GM12875 (cell line): ENCODE data around the gene CCR1.
"Not testable (repeated sequence)": the region's sequence is repeated elsewhere in the genome, so short reads cannot be mapped to it uniquely, and the experiment has no call there.

Source experiments
- H3K4me3 ChIP-seq: one replicate; pipeline ENCODE4 v1.5.1; 2011; ENCODE audit warnings: low read depth, low read length, control low read depth
- TF ChIP-seq, protein P1 (sequence below): IDR thresholded peaks from 2 replicates; pipeline ENCODE4 v1.5.1; 2011; ENCODE audit warnings: low read depth, mild to moderate bottlenecking, control low read depth, inconsistent platforms, low read length, moderate library complexity, borderline replicate concordance; ENCODE audit not compliant: insufficient read depth

Gene CCR1

DNA sequence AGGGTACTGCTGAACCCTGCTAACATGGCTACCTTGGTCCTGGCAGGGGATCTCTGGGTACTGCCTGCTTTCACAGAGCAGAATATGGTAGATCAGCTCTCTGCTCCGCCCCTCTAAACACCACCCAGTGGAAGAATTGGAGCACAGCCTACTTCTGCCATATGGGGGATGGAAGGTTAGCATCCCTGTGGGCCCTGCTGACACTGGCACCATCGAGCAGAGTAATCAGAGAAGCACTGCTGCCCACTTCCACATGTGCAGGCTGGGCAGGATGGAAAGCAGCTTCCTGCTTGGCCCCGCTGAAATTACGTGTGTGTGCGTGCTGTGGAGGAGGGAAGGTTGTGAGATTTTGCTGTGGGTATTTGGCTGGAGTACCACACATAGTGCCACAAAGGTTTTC is 24.8 kb downstream of the CCR1 start:
- TF ChIP-seq, protein P1, sequence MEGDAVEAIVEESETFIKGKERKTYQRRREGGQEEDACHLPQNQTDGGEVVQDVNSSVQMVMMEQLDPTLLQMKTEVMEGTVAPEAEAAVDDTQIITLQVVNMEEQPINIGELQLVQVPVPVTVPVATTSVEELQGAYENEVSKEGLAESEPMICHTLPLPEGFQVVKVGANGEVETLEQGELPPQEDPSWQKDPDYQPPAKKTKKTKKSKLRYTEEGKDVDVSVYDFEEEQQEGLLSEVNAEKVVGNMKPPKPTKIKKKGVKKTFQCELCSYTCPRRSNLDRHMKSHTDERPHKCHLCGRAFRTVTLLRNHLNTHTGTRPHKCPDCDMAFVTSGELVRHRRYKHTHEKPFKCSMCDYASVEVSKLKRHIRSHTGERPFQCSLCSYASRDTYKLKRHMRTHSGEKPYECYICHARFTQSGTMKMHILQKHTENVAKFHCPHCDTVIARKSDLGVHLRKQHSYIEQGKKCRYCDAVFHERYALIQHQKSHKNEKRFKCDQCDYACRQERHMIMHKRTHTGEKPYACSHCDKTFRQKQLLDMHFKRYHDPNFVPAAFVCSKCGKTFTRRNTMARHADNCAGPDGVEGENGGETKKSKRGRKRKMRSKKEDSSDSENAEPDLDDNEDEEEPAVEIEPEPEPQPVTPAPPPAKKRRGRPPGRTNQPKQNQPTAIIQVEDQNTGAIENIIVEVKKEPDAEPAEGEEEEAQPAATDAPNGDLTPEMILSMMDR = no peak
- H3K4me3 ChIP-seq = no peak overlapping the region

DNA sequence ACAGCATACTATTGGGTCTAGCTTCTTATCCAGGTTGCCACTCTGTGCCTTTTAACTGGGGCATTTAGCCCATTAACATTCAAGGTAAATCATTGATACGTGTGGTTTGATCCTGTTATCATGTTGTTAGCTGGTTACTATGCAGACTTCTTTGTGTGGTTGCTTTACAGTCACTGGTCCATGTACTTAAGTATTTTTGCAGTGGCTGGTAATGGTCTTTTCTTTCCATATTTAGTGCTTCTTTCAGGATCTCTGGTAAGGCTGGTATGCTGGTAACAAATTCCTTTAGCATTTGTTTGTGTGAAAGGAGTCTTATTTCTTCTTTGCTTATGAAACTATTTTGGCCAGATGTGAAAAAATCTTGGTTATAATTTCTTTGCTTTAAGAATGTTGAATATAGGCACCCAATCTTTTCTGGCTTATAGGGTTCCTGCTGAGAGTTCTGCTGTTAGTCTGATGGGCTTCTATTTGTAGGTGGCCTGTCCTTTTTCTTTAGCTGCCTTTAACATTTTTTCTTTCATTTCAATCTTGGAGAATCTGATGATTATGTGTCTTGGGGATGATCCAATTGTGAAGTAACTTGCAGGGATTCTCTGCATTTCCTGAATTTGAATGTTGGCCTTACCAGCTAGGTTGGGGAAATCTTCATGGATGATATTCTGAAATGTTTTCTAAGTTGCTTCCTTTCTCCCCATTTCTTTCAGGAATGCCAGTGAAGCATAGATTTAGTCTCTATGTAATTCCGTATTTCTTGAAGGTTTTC is 39.3 kb downstream of the CCR1 start:
- TF ChIP-seq, protein P1 = no peak
- H3K4me3 ChIP-seq = no peak overlapping the region

DNA sequence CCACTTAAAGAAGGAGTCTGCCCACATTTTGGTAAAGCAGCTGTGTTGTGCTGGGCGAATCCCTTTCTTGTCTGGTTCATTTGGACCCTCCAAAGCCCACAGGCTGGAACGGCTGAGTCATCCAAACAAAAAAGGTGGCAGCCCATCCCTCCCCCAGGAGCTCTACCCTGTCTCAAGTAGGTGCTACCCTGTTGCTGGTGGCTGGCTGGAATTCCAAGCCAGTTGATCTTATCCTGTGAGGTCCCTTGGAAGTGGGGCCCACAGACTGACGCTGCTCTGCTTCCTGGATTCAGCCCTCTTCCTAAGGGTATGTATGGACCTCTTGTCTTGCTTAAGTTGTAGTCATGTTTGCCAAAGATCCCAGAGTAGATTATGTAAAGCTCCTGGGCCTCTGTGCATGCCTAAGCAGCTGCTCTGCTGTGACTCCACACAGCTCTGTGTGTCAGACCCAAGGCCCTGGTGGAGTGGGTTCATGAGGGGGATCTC is 44.5 kb downstream of the CCR1 start:
- TF ChIP-seq, protein P1 = no peak
- H3K4me3 ChIP-seq = no peak overlapping the region

DNA sequence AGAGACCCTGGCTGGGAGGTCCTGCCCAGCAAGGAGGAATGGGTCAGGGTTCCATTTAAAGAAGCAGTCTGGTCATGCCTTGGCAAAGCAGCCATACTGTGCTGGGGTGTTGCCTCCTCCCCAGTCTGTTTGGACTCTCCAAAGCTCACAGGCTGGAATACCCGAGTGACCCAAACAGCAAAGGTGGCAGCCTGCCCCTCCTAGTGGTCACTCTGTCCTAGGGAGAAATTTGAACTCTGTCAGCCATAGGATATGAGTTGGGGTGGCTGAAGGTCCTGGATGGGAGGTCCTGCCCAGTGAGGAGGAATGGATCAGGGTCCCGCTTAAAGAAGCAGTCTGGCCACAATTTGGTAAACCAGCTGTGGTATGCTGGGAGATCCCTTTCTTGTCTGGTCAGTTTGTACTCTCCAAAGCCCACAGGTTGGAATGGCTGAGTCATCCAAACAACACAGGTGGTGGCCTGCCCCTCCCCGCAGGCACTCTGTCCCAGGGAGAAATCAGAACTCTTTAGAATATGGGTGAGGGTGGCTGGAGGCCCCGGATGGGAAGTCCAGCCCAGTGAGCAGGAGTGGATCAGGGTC is 45.0 kb downstream of the CCR1 start:
- TF ChIP-seq, protein P1 = no peak
- H3K4me3 ChIP-seq = no peak overlapping the region

DNA sequence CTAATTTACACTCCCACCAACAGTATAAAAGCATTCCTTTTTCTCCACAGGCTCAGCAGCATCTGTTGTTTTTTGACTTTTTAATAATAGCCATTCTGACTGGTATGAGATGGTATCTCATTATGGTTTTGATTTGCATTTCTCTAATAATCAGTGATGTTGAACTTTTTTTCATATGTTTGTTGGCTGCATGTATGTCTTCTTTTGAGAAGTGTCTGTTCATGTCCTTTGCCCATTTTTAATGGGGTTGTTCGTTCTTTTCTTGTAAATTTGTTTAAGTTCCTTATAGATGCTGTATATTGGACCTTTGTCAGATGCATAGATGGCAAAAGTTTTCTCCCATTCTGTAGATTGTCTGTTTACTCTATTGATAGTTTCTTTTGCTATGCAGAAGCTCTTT is 50.4 kb downstream of the CCR1 start:
- H3K4me3 ChIP-seq = not testable (repeated sequence)

DNA sequence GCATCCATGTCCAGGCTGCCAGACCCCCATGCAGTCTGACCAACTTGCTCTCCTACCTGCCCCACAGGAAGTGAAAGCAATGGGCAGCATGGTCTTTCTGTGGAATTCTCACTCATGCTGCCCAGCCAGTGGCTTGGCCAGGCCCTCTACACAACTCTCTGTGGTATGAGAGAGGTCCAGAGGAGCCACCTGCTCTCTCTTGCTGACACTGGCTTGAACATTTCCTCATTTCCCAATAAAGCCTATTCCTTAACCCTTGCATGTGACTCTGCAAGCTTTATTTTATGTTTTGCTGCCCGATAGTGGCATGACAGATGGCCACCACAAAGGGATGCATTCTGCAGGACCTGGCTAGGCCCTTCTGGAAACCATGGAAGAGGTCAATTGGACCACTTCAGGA is 53.8 kb downstream of the CCR1 start:
- H3K4me3 ChIP-seq = no peak overlapping the region
- TF ChIP-seq, protein P1 = no peak
